NCI-H1694 treated with DMSO at 0.1 percent for 48 hours (cell line): ENCODE measurements around the gene EBI3.
"Not testable (repeated sequence)": the region's sequence is repeated elsewhere in the genome, so short reads cannot be mapped to it uniquely, and the experiment has no call there.

Source experiments
- DNase-seq: peaks from one replicate; lab custom pipeline; 2025; lab: John Stamatoyannopoulos, UW

Gene EBI3

GRCh38 chr19:4234862-4235201, 5.5 kb downstream of the EBI3 start:
- DNase-seq = no peak

DNA sequence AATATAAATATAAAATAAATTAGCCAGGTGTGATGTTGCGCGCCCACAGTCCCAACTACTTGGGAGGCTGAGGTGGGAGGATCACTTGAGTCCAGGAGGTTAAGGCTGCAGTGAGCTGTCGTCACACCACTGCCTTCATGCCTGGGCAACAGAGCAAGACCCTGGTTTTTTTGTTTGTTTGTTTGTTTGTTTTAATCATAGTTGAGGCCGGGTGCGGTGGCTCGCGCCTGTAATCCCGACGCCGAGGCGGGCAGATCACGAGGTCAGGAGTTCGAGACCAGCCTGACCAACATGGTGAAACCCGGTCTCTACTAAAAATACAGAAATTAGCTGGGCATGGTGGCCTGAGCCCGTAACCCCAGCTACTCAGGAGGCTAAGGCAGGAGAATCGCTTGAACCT, 8.2 kb downstream of the EBI3 start:
- not testable (repeated sequence) for DNase-seq

- no peak for DNase-seq
These were observed 9.5 kb downstream of the EBI3 start for GRCh38 chr19:4238831-4239230.

DNA sequence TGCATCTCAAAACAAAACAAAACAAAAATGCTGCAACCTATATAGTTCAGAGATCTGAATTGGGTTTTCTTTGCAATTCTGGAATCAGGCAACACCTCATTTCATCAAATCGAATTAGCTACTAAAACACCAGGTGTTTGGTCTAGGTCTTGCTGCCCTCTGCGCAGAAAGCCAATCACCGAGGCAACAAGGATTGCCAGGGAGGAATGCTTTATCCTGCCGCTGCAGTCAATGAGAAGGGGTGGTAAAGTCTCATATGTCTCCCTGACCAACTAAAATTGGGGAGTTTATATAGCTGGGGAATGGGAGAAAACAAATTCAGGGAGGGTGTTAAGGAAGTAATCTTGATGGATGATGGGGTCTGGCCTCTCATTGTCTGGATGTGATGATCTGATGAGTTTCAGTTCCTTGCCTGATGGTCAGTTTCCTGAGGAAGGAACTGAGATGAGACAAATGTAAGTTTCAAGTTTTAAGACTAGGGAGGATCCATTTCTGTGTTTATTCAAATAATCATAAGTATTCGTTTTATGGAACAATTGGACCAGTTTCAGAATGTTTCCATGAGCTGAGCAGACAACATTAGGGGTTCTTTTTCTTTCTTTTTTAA, 12.6 kb downstream of the EBI3 start:
- DNase-seq = no peak

DNA sequence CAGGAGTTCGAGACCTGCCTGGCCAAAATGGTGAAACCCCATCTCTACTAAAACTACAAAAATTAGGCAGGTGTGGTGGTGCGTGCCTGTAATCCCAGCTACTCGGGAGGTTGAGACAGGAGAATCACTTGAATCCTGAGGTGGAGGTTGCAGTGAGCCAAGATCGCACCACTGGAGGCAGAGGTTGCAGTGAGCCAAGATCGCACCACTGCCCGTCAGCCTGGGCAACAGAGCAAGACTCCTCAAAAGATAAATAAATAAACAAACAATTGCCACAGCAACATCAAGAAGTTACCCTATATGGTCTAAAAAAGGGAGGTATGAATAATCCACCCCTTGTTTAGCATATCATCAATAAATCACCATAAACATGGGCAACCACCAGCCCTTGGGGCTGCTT, 16.6 kb downstream of the EBI3 start:
- not testable (repeated sequence) for DNase-seq

DNA sequence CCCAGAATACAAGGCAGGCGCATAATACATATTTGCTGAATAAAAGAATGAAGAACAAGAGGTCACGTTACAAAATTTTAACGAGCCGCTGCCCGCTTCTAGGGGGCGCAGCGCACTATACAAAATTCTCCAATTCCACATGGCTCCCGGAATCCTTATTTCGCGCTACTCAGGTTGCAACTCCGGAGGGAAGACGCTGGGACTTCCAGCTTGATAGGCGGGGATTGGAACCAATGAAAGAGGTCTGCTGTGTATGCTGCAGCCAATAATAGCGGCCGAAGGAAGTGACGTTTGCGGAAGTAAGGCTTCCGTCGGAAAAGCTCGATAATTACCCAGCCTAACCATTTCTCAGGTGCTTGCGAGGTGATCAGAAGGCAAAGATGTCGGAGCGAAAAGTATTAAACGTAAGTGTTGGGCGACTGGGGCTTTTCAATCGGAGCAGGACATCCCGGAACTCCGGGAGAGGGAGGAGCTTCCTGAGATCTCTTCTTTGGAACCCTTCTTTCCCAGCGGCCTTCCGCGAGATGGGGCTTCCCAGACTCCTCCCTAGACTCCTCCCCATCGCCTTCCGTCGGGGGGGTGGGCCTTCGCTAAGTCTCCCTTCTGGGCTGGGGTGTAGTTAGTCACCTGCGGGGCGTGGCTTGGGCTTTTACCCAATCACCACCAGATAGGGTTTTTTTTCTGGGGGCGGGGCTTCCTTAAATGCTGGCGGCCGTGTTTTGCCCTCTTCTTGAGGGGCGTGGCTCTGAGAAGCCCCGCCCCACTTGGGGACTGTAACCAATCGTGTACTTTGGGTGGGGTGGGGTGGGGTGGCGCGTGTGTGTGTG, 17.7 kb downstream of the EBI3 start, which contains the start of gene YJU2:
YJU2 (plus strand) TSS at position 314 of the 827 bp plus-strand sequence; CDS start at position 381, 67 bp downstream.
- DNase-seq = peak; percentile 97

- no peak for DNase-seq
These were observed 27.2 kb downstream of the EBI3 start for GRCh38 chr19:4256563-4256962.

DNA sequence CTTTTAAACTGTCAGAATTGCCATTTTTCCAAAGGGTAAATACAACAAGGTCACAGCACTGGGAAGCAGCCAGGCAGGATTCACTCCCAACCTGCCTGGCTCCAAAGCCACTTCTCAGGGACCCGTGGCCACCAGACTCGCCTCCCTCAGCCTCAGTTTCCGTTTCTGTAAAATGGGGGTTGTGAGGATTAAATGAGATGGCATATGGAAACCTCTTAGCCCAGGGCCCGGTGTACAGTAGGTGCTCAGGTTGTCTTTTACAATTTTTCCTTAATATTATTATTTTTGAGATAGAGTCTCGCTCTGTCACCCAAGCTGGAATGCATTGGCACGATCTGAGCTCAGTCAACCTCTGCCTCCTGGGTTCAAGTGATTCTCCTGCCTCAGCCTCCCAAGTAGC, 27.7 kb downstream of the EBI3 start:
- no peak for DNase-seq

GRCh38 chr19:4258181-4258580, 28.9 kb downstream of the EBI3 start:
- DNase-seq = no peak

DNA sequence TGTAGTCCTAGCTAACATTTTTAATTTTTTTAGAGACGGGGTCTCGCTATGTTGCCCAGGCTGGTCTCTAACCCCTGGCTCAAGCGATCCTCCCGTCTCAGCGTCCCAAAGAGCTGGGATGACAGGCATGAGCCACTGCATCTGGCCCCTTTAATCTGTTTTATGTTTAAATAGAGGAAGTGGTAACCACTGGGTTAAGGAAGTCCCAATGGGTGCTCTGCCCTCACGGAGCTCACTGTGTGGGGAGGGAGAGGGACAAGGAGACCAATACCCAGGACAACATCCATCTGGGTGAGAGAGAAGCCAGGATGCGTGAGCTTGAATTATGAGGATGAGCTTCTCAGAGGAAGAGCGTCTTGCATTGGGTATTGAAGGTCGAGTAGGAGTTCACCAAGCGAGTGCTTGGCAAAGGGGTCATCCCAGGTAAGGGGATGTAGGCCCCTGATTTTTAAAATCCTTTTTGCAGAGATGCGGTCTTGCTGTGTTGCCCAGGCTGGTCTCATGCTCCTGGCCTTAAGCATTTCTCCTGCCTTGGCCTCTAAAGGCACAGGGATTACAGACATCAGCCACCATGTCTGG, 31.4 kb downstream of the EBI3 start:
- no peak for DNase-seq

GRCh38 chr19:4264812-4265211, 35.5 kb downstream of the EBI3 start:
- no peak for DNase-seq

- DNase-seq = no peak
These were observed 37.1 kb downstream of the EBI3 start for GRCh38 chr19:4266253-4267000.

GRCh38 chr19:4267101-4267900, 38.0 kb downstream of the EBI3 start:
- DNase-seq = peak; percentile 60

DNA sequence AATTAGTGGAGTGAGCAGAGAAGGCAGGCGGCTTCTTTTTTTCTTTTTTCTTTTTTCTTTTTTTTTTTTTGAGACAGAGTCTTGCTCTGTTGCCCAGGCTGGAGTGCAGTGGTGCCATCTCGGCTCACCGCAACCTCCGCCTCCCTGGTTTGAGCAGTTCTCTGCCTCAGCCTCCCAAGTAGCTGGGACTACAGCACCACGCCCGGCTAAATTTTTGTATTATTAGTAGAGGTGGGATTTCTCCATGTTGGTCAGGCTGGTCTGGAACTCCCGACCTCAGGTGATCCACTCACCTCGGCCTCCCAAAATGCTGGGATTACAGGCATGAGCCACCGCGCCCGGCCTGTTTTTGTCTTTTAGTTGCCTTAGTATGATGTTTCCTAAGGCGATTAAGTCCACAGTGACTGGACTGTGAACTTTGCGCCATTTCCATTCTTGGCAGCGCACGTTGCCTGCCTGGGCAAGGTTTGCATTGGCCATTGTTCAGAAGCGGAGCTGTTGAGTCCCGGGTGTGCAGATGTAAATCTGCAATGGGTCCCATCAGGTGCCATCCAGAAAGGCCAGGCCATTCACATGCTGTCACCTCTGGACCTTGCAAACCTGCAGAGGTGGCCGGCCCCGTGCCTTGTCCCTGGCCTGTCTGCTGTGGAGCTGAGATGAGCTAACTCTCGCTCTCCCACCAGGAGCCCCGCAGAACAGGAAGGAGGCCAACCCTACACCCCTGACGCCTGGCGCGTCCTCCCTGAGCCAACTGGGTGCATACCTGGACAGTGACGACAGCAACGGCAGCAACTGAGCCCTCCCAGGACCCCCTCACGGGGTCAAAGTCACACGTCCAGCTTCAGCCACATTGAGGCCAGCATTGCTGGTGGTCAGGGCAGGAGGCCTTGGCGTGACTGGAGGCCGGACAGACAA, 38.8 kb downstream of the EBI3 start:
- DNase-seq = no peak

DNA sequence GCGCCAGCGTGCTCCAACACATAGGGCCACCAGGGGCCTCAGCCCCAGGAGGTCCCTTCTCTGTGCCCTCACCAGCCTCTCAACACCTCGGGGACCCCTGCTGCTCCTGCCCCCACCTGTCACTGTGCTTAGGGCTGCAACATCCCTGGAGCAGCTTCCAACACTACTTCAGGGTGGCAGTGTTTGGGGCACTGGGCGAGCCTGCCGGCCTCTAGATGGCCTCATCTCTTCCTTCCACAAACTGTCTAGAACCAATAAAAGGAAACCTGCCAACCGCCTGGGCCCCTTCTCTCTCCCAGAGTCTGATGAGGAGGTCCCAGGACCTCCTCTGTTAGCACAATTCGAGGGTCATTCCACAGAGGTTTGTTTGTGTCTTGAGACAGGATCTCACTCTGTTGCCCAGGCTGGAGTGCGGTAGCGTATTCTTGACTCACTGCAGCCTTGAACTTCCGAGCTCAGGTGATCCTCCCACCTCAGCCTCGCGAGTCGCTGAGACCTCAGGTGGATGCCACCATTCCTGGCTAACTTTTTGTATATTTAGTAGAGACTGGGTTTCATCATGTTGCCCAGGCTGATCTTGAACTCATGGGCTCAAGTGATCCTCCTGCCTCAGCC, 39.6 kb downstream of the EBI3 start:
- no peak for DNase-seq

- no peak for DNase-seq
These were observed 43.6 kb downstream of the EBI3 start for GRCh38 chr19:4272894-4273293.

GRCh38 chr19:4274321-4274686, 45.0 kb downstream of the EBI3 start:
- not testable (repeated sequence) for DNase-seq

GRCh38 chr19:4277191-4277696, 47.9 kb downstream of the EBI3 start:
- no peak for DNase-seq

DNA sequence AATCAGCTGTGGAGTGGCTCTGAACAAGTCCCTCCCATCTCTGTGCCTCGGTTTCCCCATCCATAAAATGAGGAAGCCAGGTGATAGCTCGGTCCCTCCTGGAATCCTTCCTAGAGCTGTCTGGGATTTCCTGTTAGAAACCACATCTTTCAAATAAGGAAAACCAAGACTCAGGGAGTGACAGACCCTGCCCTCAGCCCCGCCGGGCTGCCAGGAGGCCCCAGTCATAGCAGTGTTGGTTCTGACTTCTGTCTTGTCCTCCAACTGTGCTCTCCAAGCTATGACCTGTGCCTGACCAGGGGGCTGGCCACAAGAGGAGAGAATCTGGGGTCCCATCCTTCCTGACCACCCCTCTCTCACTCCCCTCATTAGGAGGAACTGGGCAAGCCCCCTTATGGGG, 48.7 kb downstream of the EBI3 start:
- no peak for DNase-seq
